COR-L47 (cell line): ENCODE measurements around the gene PRSS38.
"Not testable (repeated sequence)": the region's sequence is repeated elsewhere in the genome, so short reads cannot be mapped to it uniquely, and the experiment has no call there.

Source experiments
- DNase-seq: peaks from one replicate; lab custom pipeline; 2025; lab: John Stamatoyannopoulos, UW

The PRSS38 gene

GRCh38 chr1:227844320-227845146 is 29.1 kb downstream of the PRSS38 start:
- DNase-seq, result no peak

- no peak for DNase-seq
These were observed 29.6 kb downstream of the PRSS38 start for GRCh38 chr1:227845147-227845458.

- no peak for DNase-seq
These were observed 30.0 kb downstream of the PRSS38 start for GRCh38 chr1:227845519-227845918.

- no peak for DNase-seq
These were observed 30.9 kb downstream of the PRSS38 start for GRCh38 chr1:227846265-227846858.

- DNase-seq, result not testable (repeated sequence)
These were observed 31.6 kb downstream of the PRSS38 start for GRCh38 chr1:227847046-227847445.

- DNase-seq, result no peak
These were observed 33.0 kb downstream of the PRSS38 start for GRCh38 chr1:227848430-227848932.

GRCh38 chr1:227849251-227849650 is 33.8 kb downstream of the PRSS38 start:
- DNase-seq, result no peak

GRCh38 chr1:227854189-227854588 is 38.7 kb downstream of the PRSS38 start:
- DNase-seq, result no peak

- no peak for DNase-seq
These were observed 40.2 kb downstream of the PRSS38 start for GRCh38 chr1:227855687-227856086.

GRCh38 chr1:227856147-227856858 is 40.8 kb downstream of the PRSS38 start:
- DNase-seq, result no peak

- DNase-seq, result no peak
These were observed 49.4 kb downstream of the PRSS38 start for GRCh38 chr1:227864882-227865281.

GRCh38 chr1:227869279-227869842 is 53.9 kb downstream of the PRSS38 start:
- DNase-seq, result no peak

- DNase-seq, result no peak
These were observed 54.4 kb downstream of the PRSS38 start for GRCh38 chr1:227869851-227870305.

GRCh38 chr1:227870366-227870765 is 54.9 kb downstream of the PRSS38 start:
- no peak for DNase-seq

GRCh38 chr1:227871892-227872291 is 56.4 kb downstream of the PRSS38 start:
- not testable (repeated sequence) for DNase-seq

GRCh38 chr1:227877810-227878209 is 62.3 kb downstream of the PRSS38 start:
- not testable (repeated sequence) for DNase-seq

- no peak for DNase-seq
These were observed 65.0 kb downstream of the PRSS38 start for GRCh38 chr1:227880342-227880924.

GRCh38 chr1:227883073-227883520 is 67.6 kb downstream of the PRSS38 start:
- no peak for DNase-seq

- DNase-seq, result no peak
These were observed 68.3 kb downstream of the PRSS38 start for GRCh38 chr1:227883641-227884301.

- no peak for DNase-seq
These were observed 69.1 kb downstream of the PRSS38 start for GRCh38 chr1:227884370-227885134.
